GM19238 (cell line): Measurements from ENCODE around the gene SERPINB1.
A peak's percentile ranks its signal among the peaks of the same experiment; 100 is the strongest.
"Not testable (repeated sequence)": the region's sequence is repeated elsewhere in the genome, so short reads cannot be mapped to it uniquely, and the experiment has no call there.

Experiments used
- DNase-seq: peaks from one replicate; pipeline ENCODE4 v3.0.0; 2011; ENCODE audit warnings: low spot score; ENCODE audit not compliant: insufficient read length

SERPINB1 gene

GRCh38 chr6:2841264-2842138 lies at the start of gene SERPINB1:
Gene SERPINB1, minus strand, starts transcription at chr6:2841863. Its CDS starts 1,277 bp downstream, at chr6:2840586.
- DNase-seq: no peak

GRCh38 chr6:2890976-2891767 lies 49.5 kb upstream of the SERPINB1 start:
- DNase-seq: no peak

GRCh38 chr6:2885967-2886735 lies 44.5 kb upstream of the SERPINB1 start:
- no peak for DNase-seq

GRCh38 chr6:2884804-2885203 lies 43.1 kb upstream of the SERPINB1 start:
- DNase-seq: no peak

GRCh38 chr6:2883673-2884072 lies 42.0 kb upstream of the SERPINB1 start:
- no peak for DNase-seq

- DNase-seq: no peak
Observed at GRCh38 chr6:2881423-2881822, 39.8 kb upstream of the SERPINB1 start.

GRCh38 chr6:2880156-2880555 lies 38.5 kb upstream of the SERPINB1 start:
- DNase-seq: not testable (repeated sequence)

GRCh38 chr6:2877960-2878359 lies 36.3 kb upstream of the SERPINB1 start:
- DNase-seq: no peak

- no peak for DNase-seq
Observed at GRCh38 chr6:2877057-2877882, 35.6 kb upstream of the SERPINB1 start.

GRCh38 chr6:2876210-2877056 lies 34.8 kb upstream of the SERPINB1 start:
- no peak for DNase-seq

- DNase-seq: peak; percentile 57
Observed at GRCh38 chr6:2875359-2876191, 33.9 kb upstream of the SERPINB1 start.

GRCh38 chr6:2873643-2874042 lies 32.0 kb upstream of the SERPINB1 start:
- DNase-seq: no peak

GRCh38 chr6:2872423-2873358 lies 31.0 kb upstream of the SERPINB1 start:
- no peak for DNase-seq

- DNase-seq: no peak
Observed at GRCh38 chr6:2871953-2872352, 30.3 kb upstream of the SERPINB1 start.

- no peak for DNase-seq
Observed at GRCh38 chr6:2871102-2871501, 29.4 kb upstream of the SERPINB1 start.

GRCh38 chr6:2870046-2870636 lies 28.5 kb upstream of the SERPINB1 start:
- no peak for DNase-seq

- no peak for DNase-seq
Observed at GRCh38 chr6:2868637-2869036, 27.0 kb upstream of the SERPINB1 start.
